EH (cell line): Measurements from ENCODE around the gene SFMBT2.

ENCODE experiments used
- DNase-seq: peaks from one replicate; pipeline ENCODE4 v3.0.0-alpha.2; 2015; ENCODE audit warnings: low read depth

The SFMBT2 gene

GRCh38 chr10:7410862-7411670 lies at the start of gene SFMBT2:
Gene SFMBT2 (minus strand): TSS chr10:7411034. CDS start chr10:7381898, 29,136 bp downstream.
- DNase-seq = peak; percentile 50

GRCh38 chr10:7460006-7460405 lies 49.2 kb upstream of the SFMBT2 start:
- no peak for DNase-seq

- DNase-seq = no peak
Measured at GRCh38 chr10:7458556-7458955, 47.7 kb upstream of the SFMBT2 start.

GRCh38 chr10:7457478-7458316 lies 46.9 kb upstream of the SFMBT2 start:
- DNase-seq = no peak

GRCh38 chr10:7449063-7449695 lies 38.3 kb upstream of the SFMBT2 start:
- DNase-seq = no peak

GRCh38 chr10:7445474-7446185 lies 34.8 kb upstream of the SFMBT2 start:
- no peak for DNase-seq

- no peak for DNase-seq
Measured at GRCh38 chr10:7444551-7445121, 33.8 kb upstream of the SFMBT2 start.

- DNase-seq = no peak
Measured at GRCh38 chr10:7443036-7443435, 32.2 kb upstream of the SFMBT2 start.

GRCh38 chr10:7441403-7442147 lies 30.7 kb upstream of the SFMBT2 start:
- DNase-seq = no peak

- DNase-seq = no peak
Measured at GRCh38 chr10:7439696-7440095, 28.9 kb upstream of the SFMBT2 start.

GRCh38 chr10:7438196-7438986 lies 27.6 kb upstream of the SFMBT2 start:
- no peak for DNase-seq

GRCh38 chr10:7436490-7437100 lies 25.8 kb upstream of the SFMBT2 start:
- DNase-seq = no peak

GRCh38 chr10:7435674-7436073 lies 24.8 kb upstream of the SFMBT2 start:
- no peak for DNase-seq

- DNase-seq = no peak
Measured at GRCh38 chr10:7434378-7434777, 23.5 kb upstream of the SFMBT2 start.

GRCh38 chr10:7433861-7434260 lies 23.0 kb upstream of the SFMBT2 start:
- DNase-seq = no peak

- DNase-seq = no peak
Measured at GRCh38 chr10:7432884-7433726, 22.3 kb upstream of the SFMBT2 start.

- DNase-seq = no peak
Measured at GRCh38 chr10:7428673-7429350, 18.0 kb upstream of the SFMBT2 start.

GRCh38 chr10:7426349-7426748 lies 15.5 kb upstream of the SFMBT2 start:
- no peak for DNase-seq
